Measurements from ENCODE around the gene GJA9. TPM values are rescaled to one million over a fixed set of nuclear protein-coding genes. Genes with fewer than 3 reads are reported as not detected.

GJA9 gene
- total and polyA plus RNA-seq, 2 of the 8 experiments (the other 6 are each of a cell fraction or from before 2014, with no cell fraction given) = not detected

GRCh38 chr1:38859561-38860453 lies 21.6 kb downstream of the GJA9 start, which contains the start of gene RRAGC:
TSS of gene RRAGC (minus strand) at chr1:38859772. CDS start at chr1:38859646, 126 bp downstream.
- peak within 1 kb of the TSS; percentile 29; the same call in 1 of the 2 replicates for H2BK5ac ChIP-seq (ENCODE audit: low read depth, low read length)
- H3K23ac ChIP-seq (ENCODE audit: insufficient read length) = no peak within 1 kb of the TSS
- peak within 1 kb of the TSS; percentile 77; the same call in 1 of the 2 replicates for H2BK15ac ChIP-seq (ENCODE audit: low read length)
- H3K9me3 ChIP-seq (ENCODE audit: insufficient read depth in 2 of 2, low read depth in 1 of 2, low read length in 1 of 2) = no peaks in the 10 kb centered on the region
- no peak within 1 kb of the TSS for H2AK5ac ChIP-seq (ENCODE audit: low read depth, low read length)
- H3K79me1 ChIP-seq (ENCODE audit: low read depth, low read length) = peaks cover 2% of the 10 kb centered on the region
- H4K8ac ChIP-seq (ENCODE audit: extremely low read depth, insufficient read depth, low read length) = peak within 1 kb of the TSS; percentile 78
- peak within 1 kb of the TSS; percentile 55 for H2BK120ac ChIP-seq (replicated peaks; ENCODE audit: low read depth, low read length)
- H3K4ac ChIP-seq (replicated peaks; ENCODE audit: insufficient read length, low read depth, low read length) = peak within 1 kb of the TSS; percentile 65
- POLR2A ChIA-PET (ENCODE audit: partially characterized antibody) = interaction anchor here (0.7 to 1.9 kb wide), 6 partner anchors 13 to 167 kb away, joined by 3 to 6 read pairs (median 4); partner anchors contain the start of genes MYCBP and NDUFS5
- 5% methylated on average over 30 of the region's 70 CpGs; no CpG with 5 or more reads in 1 of the 2 experiments for WGBS, 2 experiments (ENCODE audit: extremely low coverage in 1 of 2, insufficient coverage in 1 of 2, insufficient read length in 1 of 2, insufficient replicate concordance in 2 of 2, low coverage in 1 of 2, low lambda C conversion rate in 2 of 2, missing lambda C conversion rate in 1 of 2)
- CTCF ChIA-PET (ENCODE audit: partially characterized antibody) = interaction anchor here (0.5 to 0.7 kb wide), 3 partner anchors 13 to 858 kb away, joined by 3 to 4 read pairs (median 3); no protein-coding TSS in a partner anchor
- H3K9ac ChIP-seq (replicated peaks in 1 of 4; ENCODE audit: extremely low read depth in 1 of 4, low read depth in 3 of 4, low read length in 3 of 4) = peak within 1 kb of the TSS; percentile 73 to 85 (median 78)
- H3K27me3 ChIP-seq (replicated peaks in 1 of 4; ENCODE audit: control insufficient read depth in 3 of 4, extremely low read depth in 1 of 4, insufficient read depth in 3 of 4, low read length in 3 of 4) = no peaks in the 10 kb centered on the region
- H2BK12ac ChIP-seq (ENCODE audit: low read depth, low read length) = no peak within 1 kb of the TSS
- no peak within 1 kb of the TSS for H4K91ac ChIP-seq (replicated peaks; ENCODE audit: insufficient read length, low read length)
- H3K27ac ChIP-seq (ENCODE audit: low read depth, low read length) = no peak within 1 kb of the TSS
- H3K18ac ChIP-seq (ENCODE audit: extremely low read depth, low read length) = no peak within 1 kb of the TSS; the same call in 1 of the 2 replicates
- H3K23me2 ChIP-seq (ENCODE audit: low read depth, low read length) = peaks cover 12% of the 10 kb centered on the region
- peak within 1 kb of the TSS; percentile 49 for H3K56ac ChIP-seq (replicated peaks; ENCODE audit: insufficient read length, low read depth, low read length)
- no peak within 1 kb of the TSS for H2BK20ac ChIP-seq (ENCODE audit: low read length)
- peaks cover 3% of the 10 kb centered on the region in 2 experiments for H4K20me1 ChIP-seq (replicated peaks in 1 of 2; ENCODE audit: control insufficient read depth in 1 of 2, insufficient read depth in 2 of 2, low read length in 2 of 2)
- peaks cover 3 to 40% of the 10 kb centered on the region in 2 experiments for H3K79me2 ChIP-seq (ENCODE audit: control insufficient read depth in 1 of 2, insufficient read depth in 2 of 2, low read length in 2 of 2)
- no peak for FAIRE-seq
- H3K4me1 ChIP-seq (replicated peaks in 1 of 4; ENCODE audit: control insufficient read depth in 3 of 4, insufficient read depth in 4 of 4, low read length in 3 of 4) = peaks cover 0 to 8% (median 2%) of the 10 kb centered on the region in 4 experiments; a peak in 3 of 7 replicates
- peak; percentile 90 to 97 for DNase-seq (ENCODE audit: low read depth in 1 of 2, low spot score in 2 of 2)
- peak within 1 kb of the TSS; percentile 85 to 96 (median 92) for H3K4me3 ChIP-seq (ENCODE audit: extremely low read depth in 1 of 4, insufficient read depth in 2 of 4, low read depth in 3 of 4, low read length in 4 of 4)
- H4K5ac ChIP-seq (ENCODE audit: insufficient read length, low read depth, low read length) = peak within 1 kb of the TSS; percentile 50
- H2AFZ ChIP-seq (ENCODE audit: low read length) = peak within 1 kb of the TSS; percentile 92
- H3K14ac ChIP-seq (ENCODE audit: insufficient read length) = no peak within 1 kb of the TSS
- peak within 1 kb of the TSS; percentile 90 to 95 for H3K4me2 ChIP-seq (ENCODE audit: insufficient read depth in 1 of 2, low read depth in 2 of 2, low read length in 2 of 2)
- peaks cover 3 to 33% (median 13%) of the 10 kb centered on the region in 4 experiments; a peak in 6 of 8 replicates for H3K36me3 ChIP-seq (ENCODE audit: control insufficient read depth in 2 of 4, insufficient read depth in 4 of 4, low read length in 3 of 4)
- TF ChIP-seq KDM4A (IDR thresholded peaks at IDR 0.05; ENCODE audit: low read depth, low read length, severe bottlenecking) = peak; percentile 45
- peak; percentile 47; the same call in 1 of the 2 replicates for TF ChIP-seq E2F6 (IDR thresholded peaks at IDR 0.05)
- peak; percentile 83 for TF ChIP-seq ASH2L (IDR thresholded peaks at IDR 0.05; ENCODE audit: low read length)
- TF ChIP-seq EGR1 (IDR thresholded peaks at IDR 0.05; ENCODE audit: borderline replicate concordance, low read depth, low read length) = peak; percentile 36; the same call in 1 of the 2 replicates
- TF ChIP-seq USF2 (IDR thresholded peaks at IDR 0.05; ENCODE audit: low read length) = peak; percentile 100
- TF ChIP-seq SIN3A (conservative IDR thresholded peaks at IDR 0.05 in 1 of 2, IDR thresholded peaks at IDR 0.05 in 1 of 2; ENCODE audit: low read depth in 1 of 2, low read length in 2 of 2) = peak; percentile 95; a peak in 3 of 4 replicates
- peak; percentile 98 for TF ChIP-seq SP4 (IDR thresholded peaks at IDR 0.05; ENCODE audit: low read length)
